ENCODE results near the gene TBX15.

TBX15 gene

GRCh38 chr1:118984722-118985639 lies 3.2 kb downstream of the TBX15 start:
- DNase-seq = no peak
- ATAC-seq = no peak

- ATAC-seq (no peak), DNase-seq (no peak)
Observed at GRCh38 chr1:118984086-118984721, 3.9 kb downstream of the TBX15 start.

GRCh38 chr1:118983558-118984041 lies 4.5 kb downstream of the TBX15 start:
- DNase-seq (no peak), ATAC-seq (no peak)

GRCh38 chr1:118982821-118983557 lies 5.2 kb downstream of the TBX15 start:
- ATAC-seq = no peak
- no peak for DNase-seq

GRCh38 chr1:118982266-118982665 lies 5.9 kb downstream of the TBX15 start:
- ATAC-seq (no peak), DNase-seq (no peak)

- no peak for DNase-seq
- ATAC-seq = no peak
Observed at GRCh38 chr1:118981436-118981835, 6.7 kb downstream of the TBX15 start.

GRCh38 chr1:118979754-118980575 lies 8.2 kb downstream of the TBX15 start:
- DNase-seq (no peak), ATAC-seq (no peak)

- ATAC-seq = no peak
- no peak for DNase-seq
Observed at GRCh38 chr1:118978914-118979701, 9.0 kb downstream of the TBX15 start.

- no peak for ATAC-seq
- no peak for DNase-seq
Observed at GRCh38 chr1:118977600-118977999, 10.5 kb downstream of the TBX15 start.

GRCh38 chr1:118974661-118975060 lies 13.5 kb downstream of the TBX15 start:
- no peak for ATAC-seq
- DNase-seq = no peak

- no peak for ATAC-seq
- no peak for DNase-seq
Observed at GRCh38 chr1:118973531-118974137, 14.5 kb downstream of the TBX15 start.

GRCh38 chr1:118973032-118973431 lies 15.1 kb downstream of the TBX15 start:
- ATAC-seq (no peak), DNase-seq (no peak)

GRCh38 chr1:118970451-118970850 lies 17.7 kb downstream of the TBX15 start:
- DNase-seq = no peak
- ATAC-seq = no peak

GRCh38 chr1:118963456-118964430 lies 24.4 kb downstream of the TBX15 start:
- ATAC-seq = no peak
- no peak for DNase-seq

GRCh38 chr1:118963138-118963455 lies 25.0 kb downstream of the TBX15 start:
- DNase-seq (no peak), ATAC-seq (no peak)

- ATAC-seq = no peak
- no peak for DNase-seq
Observed at GRCh38 chr1:118961156-118961555, 27.0 kb downstream of the TBX15 start.

- ATAC-seq (no peak), DNase-seq (no peak)
Observed at GRCh38 chr1:118960567-118961136, 27.5 kb downstream of the TBX15 start.

- ATAC-seq = no peak
- no peak for DNase-seq
Observed at GRCh38 chr1:118960026-118960561, 28.0 kb downstream of the TBX15 start.
